ENCODE measurements around the gene PARP1.
A peak's percentile ranks its signal among the peaks of the same experiment; 100 is the strongest.

PARP1 gene

GRCh38 chr1:226337276-226337875, 70.5 kb downstream of the PARP1 start:
- Histone ChIP-seq H3K9me3 (ENCODE audit: low read length) (0 out of 2 replicates have a peak, but pooled peaks cover 2% of the 10 kb centered on the region), H2AFZ (ENCODE audit: low read length) (peak overlapping the region; percentile 42; the same call in 1 of the 2 replicates), H3K4me1 (ENCODE audit: insufficient read depth, low read length, severe bottlenecking) (peaks cover 30% of the 10 kb centered on the region), H3K36me3 (ENCODE audit: insufficient read depth, low read length) (no peaks in the 10 kb centered on the region), H3K9ac (ENCODE audit: low read length) (no peak overlapping the region), H3K27me3 (ENCODE audit: insufficient read depth, low read length) (no peaks in the 10 kb centered on the region), H4K20me1 (ENCODE audit: insufficient read depth, low read length) (no peaks in the 10 kb centered on the region), H3K4me3 (ENCODE audit: low read depth, low read length, poor library complexity, severe bottlenecking) (no peak overlapping the region), H3K79me2 (ENCODE audit: insufficient read depth, low read length) (no peaks in the 10 kb centered on the region), H3K4me2 (ENCODE audit: low read length) (no peak overlapping the region), H3K27ac (ENCODE audit: low read depth, low read length, poor library complexity, severe bottlenecking) (peak overlapping the region; percentile 5), H3F3A (ENCODE audit: insufficient read depth, low read length) (peaks cover 6% of the 10 kb centered on the region; the same call in 1 of the 2 replicates), H3K9me2 (ENCODE audit: low read depth, low read length) (no peaks in the 10 kb centered on the region)
- TF ChIP-seq EZH2 (IDR thresholded peaks at IDR 0.05; ENCODE audit: borderline replicate concordance, low read length) (no peak), CTCF (IDR thresholded peaks at IDR 0.05; ENCODE audit: low read length) (no peak)

- Histone ChIP-seq H3K36me3 (ENCODE audit: insufficient read depth, low read length) (no peaks in the 10 kb centered on the region), H3K4me2 (ENCODE audit: low read length) (no peak overlapping the region), H3K9me2 (ENCODE audit: low read depth, low read length) (no peaks in the 10 kb centered on the region), H3K9ac (ENCODE audit: low read length) (no peak overlapping the region), H3K27ac (ENCODE audit: low read depth, low read length, poor library complexity, severe bottlenecking) (peak overlapping the region; percentile 58), H3K4me1 (ENCODE audit: insufficient read depth, low read length, severe bottlenecking) (peaks cover 32% of the 10 kb centered on the region), H2AFZ (ENCODE audit: low read length) (peak overlapping the region; percentile 67; the same call in 1 of the 2 replicates), H3K27me3 (ENCODE audit: insufficient read depth, low read length) (no peaks in the 10 kb centered on the region), H3F3A (ENCODE audit: insufficient read depth, low read length) (peaks cover 6% of the 10 kb centered on the region; the same call in 1 of the 2 replicates), H3K79me2 (ENCODE audit: insufficient read depth, low read length) (no peaks in the 10 kb centered on the region), H4K20me1 (ENCODE audit: insufficient read depth, low read length) (no peaks in the 10 kb centered on the region), H3K4me3 (ENCODE audit: low read depth, low read length, poor library complexity, severe bottlenecking) (no peak overlapping the region), H3K9me3 (ENCODE audit: low read length) (0 out of 2 replicates have a peak, but pooled peaks cover 2% of the 10 kb centered on the region)
- no peak for TF ChIP-seq CTCF (IDR thresholded peaks at IDR 0.05; ENCODE audit: low read length)
- TF ChIP-seq EZH2 (IDR thresholded peaks at IDR 0.05; ENCODE audit: borderline replicate concordance, low read length): no peak
Observed at GRCh38 chr1:226335661-226336060, 72.2 kb downstream of the PARP1 start.

- TF ChIP-seq EZH2 (IDR thresholded peaks at IDR 0.05; ENCODE audit: borderline replicate concordance, low read length): no peak
- no peak for TF ChIP-seq CTCF (IDR thresholded peaks at IDR 0.05; ENCODE audit: low read length)
- Histone ChIP-seq H3K27me3 (ENCODE audit: insufficient read depth, low read length) (no peaks in the 10 kb centered on the region), H3K9ac (ENCODE audit: low read length) (no peak overlapping the region; the same call in 1 of the 2 replicates), H4K20me1 (ENCODE audit: insufficient read depth, low read length) (no peaks in the 10 kb centered on the region), H3K9me3 (ENCODE audit: low read length) (no peaks in the 10 kb centered on the region), H3K4me3 (ENCODE audit: low read depth, low read length, poor library complexity, severe bottlenecking) (peak overlapping the region; percentile 38), H3K9me2 (ENCODE audit: low read depth, low read length) (no peaks in the 10 kb centered on the region), H3K4me2 (ENCODE audit: low read length) (peak overlapping the region; percentile 66), H3F3A (ENCODE audit: insufficient read depth, low read length) (peaks cover 6% of the 10 kb centered on the region; the same call in 1 of the 2 replicates), H2AFZ (ENCODE audit: low read length) (peak overlapping the region; percentile 40), H3K4me1 (ENCODE audit: insufficient read depth, low read length, severe bottlenecking) (peaks cover 39% of the 10 kb centered on the region), H3K27ac (ENCODE audit: low read depth, low read length, poor library complexity, severe bottlenecking) (peak overlapping the region; percentile 54), H3K36me3 (ENCODE audit: insufficient read depth, low read length) (no peaks in the 10 kb centered on the region), H3K79me2 (ENCODE audit: insufficient read depth, low read length) (no peaks in the 10 kb centered on the region)
Observed at GRCh38 chr1:226332947-226333346, 74.9 kb downstream of the PARP1 start.
